Natural killer cell (primary cell): ENCODE results near the gene CEMP1. TPM values are rescaled to one million over a fixed set of nuclear protein-coding genes. Genes with fewer than 3 reads are reported as not detected.

Source experiments
- ATAC-seq, 3 donors: fragments of 150-1000 bp in 2 of 3; fragments of 200-7000 bp in 1 of 3; cut with Tn5 transposase; 1 replicate in 1 of 3; 2 replicates in 2 of 3; pipeline ENCODE4 v1.10.0; 2021; ENCODE audit warnings: mild to moderate bottlenecking in 2 of 3, moderate library complexity in 2 of 3
- DNase-seq, 2 donors: peaks; one replicate each; pipeline versions ENCODE4 v3.0.0 to v3.0.0-alpha.2; 2013 to 2021; ENCODE audit warnings: mixed read lengths in 1 of 2
- H3K27ac ChIP-seq: one replicate; pipeline ENCODE4 v1.5.1; 2013; ENCODE audit warnings: mild to moderate bottlenecking, low read length
- H3K27me3 ChIP-seq: one replicate; pipeline ENCODE4 v1.6.1; 2013; ENCODE audit warnings: low read length; ENCODE audit not compliant: control insufficient read depth, insufficient read depth
- H3K36me3 ChIP-seq: one replicate; pipeline ENCODE4 v1.6.1; 2013; ENCODE audit warnings: low read length; ENCODE audit not compliant: control insufficient read depth, insufficient read depth
- H3K4me1 ChIP-seq: one replicate; pipeline ENCODE4 v1.6.1; 2013; ENCODE audit warnings: low read length; ENCODE audit not compliant: control insufficient read depth, insufficient read depth
- H3K4me3 ChIP-seq: one replicate; pipeline ENCODE4 v1.5.1; 2013; ENCODE audit warnings: low read length
- H3K9me3 ChIP-seq: one replicate; pipeline ENCODE4 v1.6.1; 2013; ENCODE audit warnings: low read length; ENCODE audit not compliant: control insufficient read depth, insufficient read depth
- H3K27ac Mint-ChIP-seq, 2 donors: one replicate each; pipeline ENCODE4 v1.8.0; 2022; ENCODE audit warnings: mild to moderate bottlenecking in 2 of 2, mixed read lengths in 2 of 2, moderate library complexity in 1 of 2
- H3K27me3 Mint-ChIP-seq, 2 donors: one replicate each; pipeline ENCODE4 v1.8.0; 2022; ENCODE audit warnings: low read depth in 2 of 2, mixed read lengths in 2 of 2
- H3K36me3 Mint-ChIP-seq: one replicate; pipeline ENCODE4 v1.8.0; 2022; ENCODE audit warnings: mixed read lengths
- H3K4me1 Mint-ChIP-seq, 2 donors: one replicate each; pipeline ENCODE4 v1.8.0; 2022; ENCODE audit warnings: mixed read lengths in 2 of 2
- H3K4me3 Mint-ChIP-seq: one replicate; pipeline ENCODE4 v1.8.0; 2022; ENCODE audit warnings: mild to moderate bottlenecking, moderate library complexity, mixed read lengths
- H3K9me3 Mint-ChIP-seq, 2 donors: one replicate each; pipeline ENCODE4 v1.8.0; 2022; ENCODE audit warnings: mixed read lengths in 2 of 2
- CTCF ChIP-seq: fragments of 200-600 bp; IDR thresholded peaks from one replicate; pipeline ENCODE4 v1.8.0; 2022; ENCODE audit warnings: antibody characterized with exemption
- WGBS: methylation state at CpG from one replicate; pipeline ENCODE4 v1.1.7; 2013; ENCODE audit warnings: missing lambda C conversion rate; ENCODE audit not compliant: insufficient coverage; 5-methylcytosine and 5-hydroxymethylcytosine counted together
- intact Hi-C: fragments of 100-400 bp; cut with micrococcal nuclease; formaldehyde crosslinking; loops from one replicate; pipeline ENCODE4 v1.14.2; 2022
- total RNA-seq, 4 donors: library from RNA; stranded (reverse); fragments of 120-200 nt in 1 of 4; gene quantifications; one replicate each; pipeline versions ENCODE4 v1.2.3 to v1.2.4, GENCODE V29; 2013 to 2022

Gene CEMP1
- total RNA-seq, 3 donors from 2014 or later (not counting 1 experiment from before 2014, with no cell fraction given), result 0.28 to 0.56 (median 0.45) TPM

GRCh38 chr16:2484898-2485508, 46.2 kb downstream of the CEMP1 start:
- Mint-ChIP-seq H3K4me1 (peaks cover 15 to 36% of the 10 kb centered on the region in 2 donors), H3K9me3 (no peaks in the 10 kb centered on the region), H3K27ac (peak overlapping the region in 1 of 2 donors; percentile 52), H3K4me3 (no peak overlapping the region), H3K27me3 (peaks cover 0 to 3% of the 10 kb centered on the region in 2 donors), H3K36me3 (no peaks in the 10 kb centered on the region)
- ATAC-seq (no peak), DNase-seq (no peak)
- peaks cover 37% of the 10 kb centered on the region for H3K4me1 ChIP-seq
- H3K9me3 ChIP-seq, result no peaks in the 10 kb centered on the region
- intact Hi-C loops, result loop anchor here (10.0 kb wide), 1 partner anchor 480 kb away; the partner anchor contains the start of gene ZNF598
- H3K36me3 ChIP-seq, result no peaks in the 10 kb centered on the region
- no peak overlapping the region for H3K4me3 ChIP-seq
- no peak for TF ChIP-seq CTCF
- WGBS, result 97% methylated on average over 11 of the region's 13 CpGs
- H3K27ac ChIP-seq, result no peak overlapping the region
- H3K27me3 ChIP-seq, result no peaks in the 10 kb centered on the region

- Histone ChIP-seq H3K27me3 (no peaks in the 10 kb centered on the region), H3K9me3 (no peaks in the 10 kb centered on the region), H3K36me3 (no peaks in the 10 kb centered on the region), H3K4me3 (no peak overlapping the region), H3K4me1 (peaks cover 37% of the 10 kb centered on the region), H3K27ac (no peak overlapping the region)
- ATAC-seq (no peak), DNase-seq (no peak)
- TF ChIP-seq CTCF, result no peak
- Mint-ChIP-seq H3K4me3 (no peak overlapping the region), H3K36me3 (no peaks in the 10 kb centered on the region), H3K27me3 (peaks cover 0 to 3% of the 10 kb centered on the region in 2 donors), H3K4me1 (peaks cover 15 to 36% of the 10 kb centered on the region in 2 donors), H3K27ac (peak overlapping the region in 1 of 2 donors; percentile 52), H3K9me3 (no peaks in the 10 kb centered on the region)
- intact Hi-C loops, result loop anchor here (10.0 kb wide), 1 partner anchor 479 kb away; the partner anchor contains the start of gene ZNF598
- 91% methylated on average over 16 of the region's 16 CpGs for WGBS
Measured at GRCh38 chr16:2483939-2484897, 47.0 kb downstream of the CEMP1 start.

GRCh38 chr16:2482708-2483534, 48.3 kb downstream of the CEMP1 start:
- Mint-ChIP-seq H3K27ac (peak overlapping the region in 1 of 2 donors; percentile 38), H3K4me3 (no peak overlapping the region), H3K4me1 (peaks cover 15 to 36% of the 10 kb centered on the region in 2 donors), H3K9me3 (no peaks in the 10 kb centered on the region), H3K27me3 (peaks cover 0 to 3% of the 10 kb centered on the region in 2 donors), H3K36me3 (no peaks in the 10 kb centered on the region)
- ATAC-seq (no peak), DNase-seq (no peak)
- H3K9me3 ChIP-seq, result no peaks in the 10 kb centered on the region
- 85% methylated on average over 32 of the region's 32 CpGs for WGBS
- no peaks in the 10 kb centered on the region for H3K36me3 ChIP-seq
- H3K27me3 ChIP-seq, result no peaks in the 10 kb centered on the region
- no peak overlapping the region for H3K27ac ChIP-seq
- no peak for TF ChIP-seq CTCF
- intact Hi-C loops, result loop anchor here (10.0 kb wide), 1 partner anchor 478 kb away; the partner anchor contains the start of gene ZNF598
- H3K4me3 ChIP-seq, result no peak overlapping the region
- H3K4me1 ChIP-seq, result peaks cover 30% of the 10 kb centered on the region
